Thyroid gland (tissue), 4 donors: ENCODE measurements around the gene C2CD3. TPM values are rescaled to one million over a fixed set of nuclear protein-coding genes. Genes with fewer than 3 reads are reported as not detected.
"Not testable (repeated sequence)": the region's sequence is repeated elsewhere in the genome, so short reads cannot be mapped to it uniquely, and the experiment has no call there.

Experiments used
- DNase-seq, 2 donors: peaks; one replicate each; pipeline ENCODE4 v3.0.0-alpha.2; 2019
- H3K27ac ChIP-seq, 3 donors: fragments of 200-600 bp; sonication (generic); 1 replicate in 2 of 3; 2 replicates in 1 of 3; pipeline ENCODE4 v1.5.1; 2016 to 2019; ENCODE audit warnings: mild to moderate bottlenecking in 1 of 3, moderate library complexity in 1 of 3
- H3K27me3 ChIP-seq: fragments of 200-600 bp; sonication (generic); one replicate; pipeline ENCODE4 v1.5.1; 2019
- H3K36me3 ChIP-seq, 2 donors: fragments of 200-600 bp; sonication (generic); one replicate each; pipeline ENCODE4 v1.5.1; 2016 to 2019
- H3K4me1 ChIP-seq, 2 donors: fragments of 200-600 bp; sonication (generic); one replicate each; pipeline ENCODE4 v1.5.1; 2017 to 2019
- H3K4me3 ChIP-seq, 3 donors: fragments of 200-600 bp; sonication (generic); replicated peaks in 1 of 3; 1 replicate in 2 of 3; 2 replicates in 1 of 3; pipeline ENCODE4 v1.5.1; 2016; ENCODE audit warnings: mild to moderate bottlenecking in 1 of 3
- H3K9me3 ChIP-seq: fragments of 200-600 bp; sonication (generic); one replicate; pipeline ENCODE4 v1.5.1; 2017
- POLR2A ChIP-seq, 2 donors: fragments of 450-650 bp; IDR thresholded peaks; one replicate each; pipeline ENCODE4 v1.6.1; 2017; ENCODE audit warnings: antibody characterized with exemption in 2 of 2, mild to moderate bottlenecking in 2 of 2, moderate library complexity in 1 of 2
- WGBS, 2 donors: methylation state at CpG; one replicate each; pipeline ENCODE4 v1.1.5; 2017; 5-methylcytosine and 5-hydroxymethylcytosine counted together
- intact Hi-C: fragments of 100-400 bp; cut with DNase I; formaldehyde crosslinking; loops from one replicate; pipeline ENCODE4 v1.15.1; 2023
- total RNA-seq, 4 donors: library from RNA; depleted of rRNA; stranded (reverse); fragments of >200 nt; gene quantifications; one replicate each; pipeline ENCODE4 v1.2.3, GENCODE V29; 2016
- TF ChIP-seq, protein P1 (sequence below), 6 experiments: fragments of 200-600 bp in 3 of 6; fragments of 450-650 bp in 3 of 6; sonication (generic) in 3 of 6; IDR thresholded peaks; one replicate each; pipeline ENCODE4 v1.5.1; 2016 to 2019; ENCODE audit warnings: antibody characterized with exemption in 6 of 6, mild to moderate bottlenecking in 2 of 6, inconsistent platforms in 1 of 6, moderate library complexity in 1 of 6

Gene C2CD3
- total RNA-seq, 4 donors from 2014 or later: 37.8 to 85.8 (median 40.7) TPM

DNA sequence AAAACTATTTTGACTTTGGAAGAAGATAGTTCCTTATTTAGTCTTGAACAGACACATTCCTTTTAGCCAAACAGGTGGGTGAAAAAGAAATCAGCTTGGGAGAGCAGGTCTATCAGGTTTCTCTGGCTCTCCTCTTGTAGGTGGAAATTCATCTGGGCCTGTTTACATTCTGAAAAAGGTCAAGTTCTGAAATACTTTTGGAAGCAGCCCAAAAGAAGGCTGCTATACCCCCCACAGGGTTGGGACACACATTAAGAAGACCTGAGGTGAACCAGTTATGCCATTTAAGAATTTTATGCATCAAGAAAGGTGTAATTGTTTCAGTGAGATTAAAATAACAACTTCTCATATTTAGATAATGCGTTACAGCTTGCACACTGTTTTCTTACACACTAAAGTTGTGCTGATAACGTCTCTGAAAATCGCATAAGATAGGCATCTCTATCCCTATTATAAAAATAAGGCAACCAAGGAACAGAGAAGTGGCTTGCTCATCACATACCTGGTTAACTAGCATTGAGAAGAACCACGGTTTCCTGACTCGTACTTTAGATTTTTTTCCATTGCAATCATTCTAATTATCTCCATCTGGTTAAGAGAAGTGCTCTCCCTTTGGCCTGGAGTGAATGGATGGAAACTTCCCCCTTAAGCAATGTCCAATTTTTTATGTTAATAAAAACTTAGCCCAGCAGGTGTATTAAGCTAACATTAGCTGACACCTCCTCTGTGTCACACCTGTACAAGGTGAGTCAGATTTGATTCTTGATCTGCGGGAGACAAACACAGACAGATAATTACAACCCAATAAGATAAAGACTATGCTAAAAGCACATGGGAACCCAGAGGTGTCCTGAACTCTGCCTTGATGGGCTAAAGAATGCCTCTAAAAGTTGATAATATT is 101.4 kb downstream of the C2CD3 start:
- peak; percentile 59 to 68 for DNase-seq
- peak overlapping the region; percentile 94 to 99 (median 98) for H3K27ac ChIP-seq
- TF ChIP-seq POLR2A (IDR thresholded peaks at IDR 0.05): no peak
- TF ChIP-seq, protein P1, sequence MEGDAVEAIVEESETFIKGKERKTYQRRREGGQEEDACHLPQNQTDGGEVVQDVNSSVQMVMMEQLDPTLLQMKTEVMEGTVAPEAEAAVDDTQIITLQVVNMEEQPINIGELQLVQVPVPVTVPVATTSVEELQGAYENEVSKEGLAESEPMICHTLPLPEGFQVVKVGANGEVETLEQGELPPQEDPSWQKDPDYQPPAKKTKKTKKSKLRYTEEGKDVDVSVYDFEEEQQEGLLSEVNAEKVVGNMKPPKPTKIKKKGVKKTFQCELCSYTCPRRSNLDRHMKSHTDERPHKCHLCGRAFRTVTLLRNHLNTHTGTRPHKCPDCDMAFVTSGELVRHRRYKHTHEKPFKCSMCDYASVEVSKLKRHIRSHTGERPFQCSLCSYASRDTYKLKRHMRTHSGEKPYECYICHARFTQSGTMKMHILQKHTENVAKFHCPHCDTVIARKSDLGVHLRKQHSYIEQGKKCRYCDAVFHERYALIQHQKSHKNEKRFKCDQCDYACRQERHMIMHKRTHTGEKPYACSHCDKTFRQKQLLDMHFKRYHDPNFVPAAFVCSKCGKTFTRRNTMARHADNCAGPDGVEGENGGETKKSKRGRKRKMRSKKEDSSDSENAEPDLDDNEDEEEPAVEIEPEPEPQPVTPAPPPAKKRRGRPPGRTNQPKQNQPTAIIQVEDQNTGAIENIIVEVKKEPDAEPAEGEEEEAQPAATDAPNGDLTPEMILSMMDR (IDR thresholded peaks at IDR 0.05): no peak
- 38 to 52% methylated on average over 6 of the region's 6 CpGs for WGBS, 2 donors
- intact Hi-C loops: no loop called here
- H3K9me3 ChIP-seq: no peaks in the 10 kb centered on the region
- no peak overlapping the region for H3K4me3 ChIP-seq
- peaks cover 45 to 52% of the 10 kb centered on the region in 2 donors for H3K4me1 ChIP-seq
- peaks cover 0 to 3% of the 10 kb centered on the region in 2 donors for H3K36me3 ChIP-seq
- H3K27me3 ChIP-seq: no peaks in the 10 kb centered on the region

DNA sequence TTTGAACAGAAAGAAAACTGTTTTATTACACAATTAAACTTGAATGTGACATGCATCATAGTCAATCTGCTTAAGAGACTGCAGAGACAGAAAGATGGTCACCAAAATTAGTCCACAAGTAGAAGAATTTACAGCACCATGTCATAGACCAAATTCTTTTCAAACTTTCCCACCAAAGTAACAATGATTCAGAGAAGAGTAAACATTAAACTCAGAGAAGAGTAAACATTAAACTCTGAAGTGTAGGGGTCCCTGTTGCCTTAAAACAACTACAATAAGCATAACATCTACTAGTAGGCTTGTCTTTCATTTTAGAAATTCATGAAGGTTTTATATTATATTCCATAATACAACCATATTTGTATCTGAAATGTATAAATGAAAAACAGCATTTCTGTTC is 104.1 kb downstream of the C2CD3 start:
- DNase-seq: not testable (repeated sequence)

DNA sequence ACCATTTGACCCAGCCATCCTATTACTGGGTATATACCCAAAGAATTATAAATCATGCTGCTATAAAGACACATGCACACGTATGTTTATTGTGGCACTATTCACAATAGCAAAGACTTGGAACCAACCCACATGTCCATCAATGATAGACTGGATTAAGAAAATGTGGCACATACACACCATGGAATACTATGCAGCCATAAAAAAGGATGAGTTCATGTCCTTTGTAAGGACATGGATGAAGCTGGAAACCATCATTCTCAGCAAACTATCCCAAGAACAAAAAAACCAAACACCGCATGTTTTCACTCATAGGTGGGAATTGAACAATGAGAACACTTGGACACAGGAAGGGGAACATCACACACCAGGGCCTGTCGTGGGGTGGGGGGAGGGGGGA is 105.3 kb downstream of the C2CD3 start:
- H3K9me3 ChIP-seq, intact Hi-C loops, H3K4me3 ChIP-seq, DNase-seq, H3K27ac ChIP-seq, H3K27me3 ChIP-seq, H3K36me3 ChIP-seq: not testable (repeated sequence)
- 94% methylated on average over 3 of the region's 3 CpGs for WGBS, 2 donors
- peaks cover 37 to 40% of the 10 kb centered on the region in 2 donors for H3K4me1 ChIP-seq

More for the DNA sequence above, 104.1 kb downstream of the C2CD3 start:
- H3K36me3 ChIP-seq, intact Hi-C loops, H3K4me3 ChIP-seq, H3K9me3 ChIP-seq, H3K27me3 ChIP-seq: not testable (repeated sequence)
- Histone ChIP-seq H3K27ac (peak overlapping the region in 2 of 3 donors; percentile 94 to 99), H3K4me1 (peaks cover 45 to 48% of the 10 kb centered on the region in 2 donors)

DNA sequence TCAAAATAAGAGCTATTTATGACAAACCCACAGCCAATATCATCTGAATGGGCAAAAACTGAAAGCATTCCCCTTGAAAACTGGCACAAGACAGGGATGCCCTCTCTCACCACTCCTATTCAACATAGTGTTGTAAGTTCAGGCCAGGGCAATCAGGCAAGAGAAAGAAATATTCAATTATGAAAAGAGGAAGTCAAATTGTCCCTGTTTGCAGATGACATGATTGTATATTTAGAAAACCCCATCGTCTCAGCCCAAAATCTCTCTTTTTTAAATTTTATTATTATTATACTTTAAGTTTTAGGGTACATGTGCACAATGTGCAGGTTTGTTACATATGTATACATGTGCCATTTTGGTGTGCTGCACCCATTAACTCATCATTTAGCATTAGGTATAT is 107.2 kb downstream of the C2CD3 start:
- H3K9me3 ChIP-seq, H3K4me3 ChIP-seq, H3K27me3 ChIP-seq, intact Hi-C loops, H3K36me3 ChIP-seq, H3K27ac ChIP-seq, DNase-seq: not testable (repeated sequence)
- H3K4me1 ChIP-seq: peaks cover 24 to 25% of the 10 kb centered on the region in 2 donors
- WGBS, 2 donors: 88 to 89% methylated on average over 1 of the region's 1 CpG

DNA sequence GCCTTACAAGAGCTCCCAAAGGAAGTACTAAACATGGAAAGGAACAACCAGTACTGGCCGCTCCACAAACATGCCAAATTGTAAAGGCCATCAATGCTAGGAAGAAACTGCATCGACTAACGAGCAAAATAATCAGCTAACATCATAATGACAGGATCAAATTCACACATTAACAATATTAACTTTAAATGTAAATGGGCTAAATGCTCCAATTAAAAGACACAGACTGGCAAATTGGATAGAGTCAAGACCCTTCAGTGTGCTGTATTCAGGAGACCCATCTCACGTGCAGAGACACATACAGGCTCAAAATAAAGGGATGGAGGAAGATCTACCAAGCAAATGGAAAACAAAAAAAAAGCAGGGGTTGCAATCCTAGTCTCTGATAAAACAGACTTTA is 109.2 kb downstream of the C2CD3 start:
- H3K36me3 ChIP-seq, H3K27me3 ChIP-seq, DNase-seq, H3K27ac ChIP-seq, H3K4me1 ChIP-seq, intact Hi-C loops, H3K9me3 ChIP-seq, H3K4me3 ChIP-seq: not testable (repeated sequence)
- WGBS, 2 donors: 95 to 98% methylated on average over 4 of the region's 4 CpGs

DNA sequence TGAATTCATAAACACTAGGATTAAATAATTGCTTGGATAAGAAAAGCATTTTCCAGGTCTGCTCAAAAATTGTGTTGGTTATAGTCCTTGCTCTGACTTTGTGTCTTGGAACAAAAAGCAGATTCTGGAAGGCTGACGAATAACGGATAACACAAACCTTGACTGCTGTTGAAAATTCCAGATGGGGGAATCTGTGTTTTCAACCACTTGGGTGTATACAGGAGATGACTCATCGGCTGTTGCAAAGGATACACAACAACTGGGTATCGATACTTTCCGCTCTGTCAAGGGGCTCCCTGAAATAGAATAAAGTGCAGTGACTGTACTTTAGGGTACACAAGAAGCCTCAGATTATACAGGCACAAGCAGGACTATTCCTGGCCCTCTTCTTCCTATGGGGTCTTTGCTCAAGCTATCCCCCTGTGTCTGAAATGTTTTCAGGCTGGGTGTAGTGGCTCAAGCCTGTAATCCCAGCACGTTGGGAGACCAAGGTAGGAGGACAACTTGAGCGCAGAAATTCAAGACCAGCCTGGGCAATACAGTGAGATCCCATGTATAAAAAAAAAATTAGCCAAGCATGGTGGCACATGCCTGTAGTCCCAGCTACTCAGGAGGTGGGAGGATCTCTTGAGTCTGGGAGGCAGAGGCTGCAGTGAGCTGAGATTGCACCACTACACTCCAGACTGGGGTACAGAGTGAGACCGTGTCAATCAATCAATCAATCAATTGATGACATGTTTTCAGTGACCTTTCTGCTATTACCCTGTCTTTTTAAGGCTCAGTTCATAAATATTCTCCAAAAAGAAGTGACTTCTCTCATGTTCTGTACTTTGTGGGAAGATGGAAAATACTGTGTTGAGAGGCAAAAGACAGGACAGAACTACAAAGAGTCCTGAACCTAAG is 113.3 kb downstream of the C2CD3 start:
- no peaks in the 10 kb centered on the region for H3K27me3 ChIP-seq
- DNase-seq: no peak
- intact Hi-C loops: no loop called here
- H3K4me3 ChIP-seq: no peak overlapping the region
- H3K9me3 ChIP-seq: no peaks in the 10 kb centered on the region
- H3K27ac ChIP-seq: no peak overlapping the region
- no peaks in the 10 kb centered on the region for H3K36me3 ChIP-seq
- WGBS, 2 donors: 87 to 88% methylated on average over 8 of the region's 8 CpGs
- TF ChIP-seq, protein P1 (IDR thresholded peaks at IDR 0.05): no peak
- TF ChIP-seq POLR2A (IDR thresholded peaks at IDR 0.05): no peak
- H3K4me1 ChIP-seq: peaks cover 0 to 11% of the 10 kb centered on the region in 2 donors

DNA sequence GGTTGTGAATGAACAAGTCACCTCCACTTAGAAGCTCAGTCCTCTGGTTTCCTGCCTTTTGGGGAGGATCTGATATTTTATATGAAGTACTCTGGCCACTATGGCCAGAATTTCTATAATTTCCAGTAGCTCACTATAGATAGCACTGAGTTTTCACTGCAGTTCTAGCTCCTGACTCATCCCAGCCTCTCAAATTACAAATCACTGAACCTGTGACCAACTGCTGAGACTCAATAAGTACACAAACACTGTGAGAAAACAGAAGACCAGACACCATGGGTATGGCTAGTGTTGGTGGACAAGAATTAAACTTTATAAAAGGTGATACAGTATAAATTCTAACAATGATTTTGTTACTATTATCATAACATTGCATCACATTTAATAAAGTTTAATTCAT is 114.9 kb downstream of the C2CD3 start:
- Histone ChIP-seq H3K4me1 (peaks cover 0 to 11% of the 10 kb centered on the region in 2 donors), H3K9me3 (no peaks in the 10 kb centered on the region), H3K27ac (peak overlapping the region in 1 of 3 donors; percentile 25), H3K36me3 (no peaks in the 10 kb centered on the region), H3K4me3 (no peak overlapping the region), H3K27me3 (no peaks in the 10 kb centered on the region)
- no peak for DNase-seq
- TF ChIP-seq POLR2A (IDR thresholded peaks at IDR 0.05): no peak
- TF ChIP-seq, protein P1 (IDR thresholded peaks at IDR 0.05): no peak
- intact Hi-C loops: no loop called here
